Suprapubic skin (tissue), 4 donors: ENCODE results near the gene C18orf63.

ENCODE experiments used
- CTCF ChIP-seq, 2 donors: fragments of 200-600 bp in 1 of 2; fragments of 450-650 bp in 1 of 2; sonication (generic) in 1 of 2; IDR thresholded peaks; one replicate each; pipeline ENCODE4 v1.5.1; 2016 to 2019; ENCODE audit warnings: antibody characterized with exemption in 2 of 2, mild to moderate bottlenecking in 1 of 2, moderate library complexity in 1 of 2
- EP300 ChIP-seq: sonication (generic); formaldehyde crosslinking; IDR thresholded peaks from one replicate; pipeline ENCODE4 v1.6.1; 2017; ENCODE audit warnings: antibody characterized with exemption
- POLR2A ChIP-seq, 2 donors: fragments of 450-650 bp; IDR thresholded peaks; one replicate each; pipeline ENCODE4 v1.6.1; 2017; ENCODE audit warnings: antibody characterized with exemption in 2 of 2, mild to moderate bottlenecking in 2 of 2, moderate library complexity in 2 of 2
- POLR2AphosphoS5 ChIP-seq, 3 donors: sonication (generic); formaldehyde crosslinking; IDR thresholded peaks; one replicate each; pipeline ENCODE4 v1.6.1; 2017; ENCODE audit warnings: antibody characterized with exemption in 3 of 3

GRCh38 chr18:74380916-74381315, 65.3 kb downstream of the C18orf63 start:
- TF ChIP-seq CTCF (IDR thresholded peaks at IDR 0.05): no peak
- no peak for TF ChIP-seq EP300
- no peak for TF ChIP-seq POLR2A (IDR thresholded peaks at IDR 0.05)
- TF ChIP-seq POLR2AphosphoS5 (IDR thresholded peaks at IDR 0.05): no peak
